ENCODE results near the gene SFN.
A peak's percentile ranks its signal among the peaks of the same experiment; 100 is the strongest.

Gene SFN

DNA sequence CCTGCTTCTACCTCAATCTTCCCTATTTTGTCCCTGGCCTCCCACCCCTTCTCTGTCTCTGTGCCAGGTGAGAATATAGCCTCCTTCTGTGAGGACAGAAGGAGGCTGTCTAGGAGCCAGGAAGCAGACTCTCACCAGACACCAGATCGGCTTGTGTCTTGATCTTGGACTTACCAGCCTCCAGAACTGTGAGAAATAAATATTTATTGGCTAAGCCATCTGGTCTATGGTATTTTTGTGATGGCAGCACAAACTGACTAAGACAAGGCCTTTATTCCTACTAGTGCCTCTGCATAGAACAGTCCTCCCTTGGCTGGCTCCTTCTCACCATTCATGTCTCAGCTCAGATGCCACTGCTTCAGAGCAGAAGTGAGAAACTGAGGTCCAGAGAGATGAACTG, 25.3 kb downstream of the SFN start:
- Histone ChIP-seq H3K4me3 (replicated peaks; ENCODE audit: insufficient read depth, low read length) (no peak overlapping the region), H3K27me3 (ENCODE audit: insufficient read depth, poor library complexity, severe bottlenecking) (no peaks in the 10 kb centered on the region), H3K27ac (replicated peaks) (no peak overlapping the region)
- DNase-seq (ENCODE audit: low read depth in 1 of 2, low spot score in 1 of 2): no peak
- TF ChIP-seq, protein P1, sequence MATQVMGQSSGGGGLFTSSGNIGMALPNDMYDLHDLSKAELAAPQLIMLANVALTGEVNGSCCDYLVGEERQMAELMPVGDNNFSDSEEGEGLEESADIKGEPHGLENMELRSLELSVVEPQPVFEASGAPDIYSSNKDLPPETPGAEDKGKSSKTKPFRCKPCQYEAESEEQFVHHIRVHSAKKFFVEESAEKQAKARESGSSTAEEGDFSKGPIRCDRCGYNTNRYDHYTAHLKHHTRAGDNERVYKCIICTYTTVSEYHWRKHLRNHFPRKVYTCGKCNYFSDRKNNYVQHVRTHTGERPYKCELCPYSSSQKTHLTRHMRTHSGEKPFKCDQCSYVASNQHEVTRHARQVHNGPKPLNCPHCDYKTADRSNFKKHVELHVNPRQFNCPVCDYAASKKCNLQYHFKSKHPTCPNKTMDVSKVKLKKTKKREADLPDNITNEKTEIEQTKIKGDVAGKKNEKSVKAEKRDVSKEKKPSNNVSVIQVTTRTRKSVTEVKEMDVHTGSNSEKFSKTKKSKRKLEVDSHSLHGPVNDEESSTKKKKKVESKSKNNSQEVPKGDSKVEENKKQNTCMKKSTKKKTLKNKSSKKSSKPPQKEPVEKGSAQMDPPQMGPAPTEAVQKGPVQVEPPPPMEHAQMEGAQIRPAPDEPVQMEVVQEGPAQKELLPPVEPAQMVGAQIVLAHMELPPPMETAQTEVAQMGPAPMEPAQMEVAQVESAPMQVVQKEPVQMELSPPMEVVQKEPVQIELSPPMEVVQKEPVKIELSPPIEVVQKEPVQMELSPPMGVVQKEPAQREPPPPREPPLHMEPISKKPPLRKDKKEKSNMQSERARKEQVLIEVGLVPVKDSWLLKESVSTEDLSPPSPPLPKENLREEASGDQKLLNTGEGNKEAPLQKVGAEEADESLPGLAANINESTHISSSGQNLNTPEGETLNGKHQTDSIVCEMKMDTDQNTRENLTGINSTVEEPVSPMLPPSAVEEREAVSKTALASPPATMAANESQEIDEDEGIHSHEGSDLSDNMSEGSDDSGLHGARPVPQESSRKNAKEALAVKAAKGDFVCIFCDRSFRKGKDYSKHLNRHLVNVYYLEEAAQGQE (IDR thresholded peaks at IDR 0.05; ENCODE audit: insufficient replicate concordance, low read depth): no peak
- TF ChIP-seq SPI1 (IDR thresholded peaks at IDR 0.05; ENCODE audit: borderline replicate concordance, low read depth): no peak
- no peak for TF ChIP-seq GABPA (IDR thresholded peaks at IDR 0.05; ENCODE audit: low read depth)
- TF ChIP-seq, protein P2, sequence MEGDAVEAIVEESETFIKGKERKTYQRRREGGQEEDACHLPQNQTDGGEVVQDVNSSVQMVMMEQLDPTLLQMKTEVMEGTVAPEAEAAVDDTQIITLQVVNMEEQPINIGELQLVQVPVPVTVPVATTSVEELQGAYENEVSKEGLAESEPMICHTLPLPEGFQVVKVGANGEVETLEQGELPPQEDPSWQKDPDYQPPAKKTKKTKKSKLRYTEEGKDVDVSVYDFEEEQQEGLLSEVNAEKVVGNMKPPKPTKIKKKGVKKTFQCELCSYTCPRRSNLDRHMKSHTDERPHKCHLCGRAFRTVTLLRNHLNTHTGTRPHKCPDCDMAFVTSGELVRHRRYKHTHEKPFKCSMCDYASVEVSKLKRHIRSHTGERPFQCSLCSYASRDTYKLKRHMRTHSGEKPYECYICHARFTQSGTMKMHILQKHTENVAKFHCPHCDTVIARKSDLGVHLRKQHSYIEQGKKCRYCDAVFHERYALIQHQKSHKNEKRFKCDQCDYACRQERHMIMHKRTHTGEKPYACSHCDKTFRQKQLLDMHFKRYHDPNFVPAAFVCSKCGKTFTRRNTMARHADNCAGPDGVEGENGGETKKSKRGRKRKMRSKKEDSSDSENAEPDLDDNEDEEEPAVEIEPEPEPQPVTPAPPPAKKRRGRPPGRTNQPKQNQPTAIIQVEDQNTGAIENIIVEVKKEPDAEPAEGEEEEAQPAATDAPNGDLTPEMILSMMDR (IDR thresholded peaks at IDR 0.05; ENCODE audit: insufficient read depth, low read length): no peak
- no peak for TF ChIP-seq POLR2AphosphoS5 (IDR thresholded peaks at IDR 0.05; ENCODE audit: low read depth)

DNA sequence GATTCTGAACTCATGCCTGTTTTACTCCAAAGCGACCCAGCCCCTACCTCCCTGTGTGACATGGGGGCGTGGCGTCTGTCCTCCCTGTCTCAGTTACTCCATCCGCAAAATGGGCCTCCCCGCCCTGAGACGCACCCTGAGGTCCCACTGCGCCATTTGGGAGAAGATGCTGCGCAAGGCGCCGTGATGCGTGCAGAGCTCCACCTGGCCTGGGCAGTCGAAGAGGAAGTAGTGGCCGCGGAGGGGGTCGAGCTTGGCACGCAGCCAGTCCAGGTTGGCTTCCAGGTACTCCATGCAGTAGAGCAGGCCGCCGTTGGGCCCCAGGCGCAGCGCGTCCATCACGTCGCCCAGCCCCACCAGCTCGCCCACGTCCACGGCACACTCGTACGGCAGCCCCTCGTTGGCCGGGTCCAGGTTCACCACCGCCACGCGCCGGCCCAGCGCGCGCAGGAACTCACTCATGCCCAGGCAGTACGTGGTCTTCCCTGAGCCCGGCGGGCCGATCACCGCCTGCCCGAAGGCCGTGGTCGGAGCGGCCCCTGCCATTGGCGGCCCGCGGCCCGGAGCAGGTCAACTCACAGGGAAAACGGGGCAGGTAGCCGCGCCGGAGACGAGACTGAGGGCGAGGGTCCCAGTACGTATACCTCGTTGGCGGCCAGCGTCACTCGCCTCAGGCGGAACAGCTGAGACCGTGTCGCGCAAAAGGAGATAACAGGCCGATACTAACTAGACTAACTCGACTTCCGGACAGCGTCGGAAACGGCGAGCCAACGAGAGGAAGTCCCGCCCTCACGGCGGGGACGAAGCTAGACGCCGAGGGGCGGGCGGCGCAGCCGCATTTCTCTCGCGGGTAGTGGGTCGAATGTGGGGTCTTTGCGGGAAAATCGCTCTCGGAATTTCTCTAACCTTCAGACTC, 26.9 kb downstream of the SFN start, which contains the start of gene GPN2:
TSS of gene GPN2 (minus strand) at position 733 of the 916 bp plus-strand sequence. CDS start at position 546, 187 bp downstream.
- DNase-seq (ENCODE audit: low read depth in 1 of 2, low spot score in 1 of 2): peak; percentile 83 to 84
- Histone ChIP-seq H3K27ac (replicated peaks) (peak within 1 kb of the TSS; percentile 87), H3K27me3 (ENCODE audit: insufficient read depth, poor library complexity, severe bottlenecking) (no peaks in the 10 kb centered on the region), H3K4me3 (replicated peaks; ENCODE audit: insufficient read depth, low read length) (peak within 1 kb of the TSS; percentile 98)
- peak; percentile 85 for TF ChIP-seq GABPA (IDR thresholded peaks at IDR 0.05; ENCODE audit: low read depth)
- TF ChIP-seq POLR2AphosphoS5 (IDR thresholded peaks at IDR 0.05; ENCODE audit: low read depth): peak; percentile 97
- TF ChIP-seq, protein P2 (IDR thresholded peaks at IDR 0.05; ENCODE audit: insufficient read depth, low read length): no peak
- peak; percentile 82 for TF ChIP-seq SPI1 (IDR thresholded peaks at IDR 0.05; ENCODE audit: borderline replicate concordance, low read depth)

DNA sequence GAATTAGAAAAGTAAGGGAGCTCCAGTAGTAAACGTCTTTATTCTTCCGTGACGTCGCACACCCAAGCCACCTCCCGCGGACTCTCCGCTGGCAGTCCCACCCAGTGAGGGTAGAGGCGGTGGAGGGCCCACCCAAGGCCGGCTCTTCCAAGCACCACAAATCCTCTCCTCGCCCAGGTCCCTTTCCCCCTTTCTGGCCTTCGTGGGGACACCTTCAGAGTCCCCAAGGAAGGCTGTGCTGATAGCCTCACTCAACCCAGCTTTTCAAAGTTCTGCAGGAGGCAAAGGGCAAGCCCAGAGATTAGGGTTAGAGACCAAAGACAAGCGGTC, 27.5 kb downstream of the SFN start:
- peak overlapping the region; percentile 87 for H3K27ac ChIP-seq (replicated peaks)
- no peaks in the 10 kb centered on the region for H3K27me3 ChIP-seq (ENCODE audit: insufficient read depth, poor library complexity, severe bottlenecking)
- no peak for DNase-seq (ENCODE audit: low read depth in 1 of 2, low spot score in 1 of 2)
- TF ChIP-seq POLR2AphosphoS5 (IDR thresholded peaks at IDR 0.05; ENCODE audit: low read depth): no peak
- TF ChIP-seq SPI1 (IDR thresholded peaks at IDR 0.05; ENCODE audit: borderline replicate concordance, low read depth): no peak
- TF ChIP-seq, protein P2 (IDR thresholded peaks at IDR 0.05; ENCODE audit: insufficient read depth, low read length): no peak
- TF ChIP-seq, protein P1 (IDR thresholded peaks at IDR 0.05; ENCODE audit: insufficient replicate concordance, low read depth): no peak
- no peak for TF ChIP-seq GABPA (IDR thresholded peaks at IDR 0.05; ENCODE audit: low read depth)
- peak overlapping the region; percentile 98 for H3K4me3 ChIP-seq (replicated peaks; ENCODE audit: insufficient read depth, low read length)

Data from HL-60 (cell line).